DLD1 (cell line): Measurements from ENCODE around the gene KLHL2.
"Not testable (repeated sequence)": the region's sequence is repeated elsewhere in the genome, so short reads cannot be mapped to it uniquely, and the experiment has no call there.

Experiments used
- in situ Hi-C: cut with HindIII; loops from 2 replicates; pipeline ENCODE4 v1.10.0; 2017; ENCODE audit warnings: low sequenced_read_pairs

Gene KLHL2

DNA sequence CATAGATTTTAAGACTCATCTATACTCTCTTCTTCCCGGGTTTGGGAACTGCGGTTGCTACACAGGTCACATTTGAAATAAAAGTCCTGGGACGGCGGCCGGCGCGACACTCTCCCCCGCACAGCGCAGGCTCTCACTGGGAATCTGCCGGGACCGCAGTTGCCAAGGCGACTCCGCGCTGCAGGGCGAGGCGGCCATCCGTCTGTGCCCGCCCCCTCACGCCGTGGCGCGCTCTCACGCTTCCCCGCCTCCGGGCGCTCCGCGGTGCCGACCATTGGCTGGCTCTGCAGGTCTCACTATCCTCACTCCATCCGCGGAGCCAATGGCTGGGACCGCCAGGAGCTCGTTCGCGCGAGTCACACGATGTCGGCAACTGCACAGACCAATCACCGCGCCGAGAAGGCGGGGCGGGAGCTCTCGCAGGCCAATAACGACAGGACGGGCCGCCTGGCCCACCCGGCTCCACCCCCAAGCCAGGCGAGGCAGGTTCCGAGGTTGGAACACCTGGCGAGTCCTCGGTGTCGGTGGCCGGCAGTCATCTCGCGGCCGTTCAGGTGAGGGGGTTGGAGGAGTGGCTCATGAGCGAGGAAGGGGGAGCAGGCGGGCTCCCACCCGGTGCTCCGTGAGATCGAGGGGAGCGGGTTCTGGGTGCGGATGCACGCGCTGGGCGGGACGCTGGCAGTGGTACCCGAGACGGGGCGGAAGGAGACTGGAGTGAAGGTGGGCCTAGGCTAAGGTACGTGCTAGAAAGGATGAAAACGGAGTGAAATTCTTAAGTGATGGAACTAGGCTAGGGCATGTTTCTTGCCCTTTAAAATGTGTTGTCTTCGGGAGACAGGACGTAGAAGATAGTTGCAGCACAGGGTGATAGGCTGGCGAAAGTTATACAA, 120.1 kb downstream of the KLHL2 start, which contains the start of gene MSMO1:
TSS of gene MSMO1 (plus strand) at position 459 of the 890 bp plus-strand sequence. CDS start 5,702 bp downstream, outside the sequence.
- in situ Hi-C loops = no loop called here

DNA sequence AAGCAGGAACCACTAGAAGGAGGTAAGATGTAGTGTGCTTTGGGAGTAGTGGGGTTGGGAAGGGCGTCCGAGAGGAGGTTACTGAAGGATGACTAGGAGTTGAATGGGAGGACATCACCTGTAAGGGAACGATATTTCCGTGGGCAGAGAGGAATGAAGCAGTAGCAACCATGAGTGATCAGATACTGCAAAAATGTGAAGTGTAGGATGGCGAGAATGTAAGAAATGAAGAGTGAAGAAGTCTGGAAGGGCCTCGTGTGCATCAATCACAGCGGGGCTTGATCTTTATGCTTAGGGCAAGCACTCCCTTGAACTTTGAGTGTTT, 120.7 kb downstream of the KLHL2 start:
- in situ Hi-C loops = no loop called here

DNA sequence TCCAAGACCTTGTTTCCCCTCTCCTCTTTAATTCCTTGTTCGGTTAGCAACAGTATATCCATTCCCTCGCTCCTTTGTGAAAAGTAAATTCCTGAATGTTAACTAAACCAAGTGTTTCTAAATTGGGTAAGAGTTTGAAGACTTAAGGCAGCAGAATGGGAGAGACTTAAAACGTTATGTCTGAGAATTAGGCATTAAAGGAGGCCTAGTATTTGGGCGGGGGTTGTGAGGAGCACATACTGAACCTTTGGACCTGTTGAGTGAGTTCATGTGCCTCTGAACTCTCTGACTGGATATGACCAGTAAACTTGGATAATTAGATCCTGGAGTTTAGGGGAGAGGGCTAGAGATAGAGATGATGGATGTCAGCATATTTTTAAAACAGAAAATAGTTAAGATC, 121.3 kb downstream of the KLHL2 start:
- in situ Hi-C loops = no loop called here

DNA sequence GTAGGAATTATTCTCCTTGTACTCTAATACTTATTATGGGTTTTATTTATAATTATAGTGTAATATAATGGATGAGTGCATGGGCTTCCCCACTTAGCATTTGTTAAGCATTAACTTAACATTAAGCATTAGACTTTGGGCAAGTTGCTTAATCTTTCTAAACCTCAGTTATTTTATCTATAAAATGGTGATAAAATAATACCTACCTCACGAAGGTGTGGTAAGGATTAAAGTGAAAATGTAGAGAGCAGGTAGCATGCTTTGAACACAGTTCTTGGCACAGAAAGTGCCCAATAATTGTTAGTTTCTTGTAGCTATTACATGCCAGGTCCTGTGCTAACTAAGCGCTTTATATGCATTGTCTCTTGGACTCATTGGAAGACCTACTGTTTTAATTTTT, 122.7 kb downstream of the KLHL2 start:
- in situ Hi-C loops = no loop called here

DNA sequence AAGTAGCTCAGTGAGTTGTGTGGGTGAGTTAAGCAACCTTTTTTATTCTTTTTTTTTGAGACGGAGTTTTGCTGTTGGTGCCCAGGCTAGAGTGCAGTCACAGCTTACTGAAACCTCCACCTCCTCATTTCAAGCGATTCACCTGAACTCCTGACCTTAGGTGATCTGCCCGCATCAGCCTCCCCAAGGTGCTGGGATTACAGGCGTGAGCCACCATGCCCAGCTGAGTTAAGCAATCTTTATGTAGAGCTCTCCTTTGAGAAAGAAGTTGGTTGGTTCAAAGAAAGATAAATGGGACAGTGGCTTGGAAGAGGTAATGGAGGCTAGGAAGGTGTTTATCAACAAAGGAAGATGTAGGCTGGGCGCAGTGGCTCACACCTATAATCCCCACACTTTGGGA, 123.3 kb downstream of the KLHL2 start:
- in situ Hi-C loops = no loop called here

DNA sequence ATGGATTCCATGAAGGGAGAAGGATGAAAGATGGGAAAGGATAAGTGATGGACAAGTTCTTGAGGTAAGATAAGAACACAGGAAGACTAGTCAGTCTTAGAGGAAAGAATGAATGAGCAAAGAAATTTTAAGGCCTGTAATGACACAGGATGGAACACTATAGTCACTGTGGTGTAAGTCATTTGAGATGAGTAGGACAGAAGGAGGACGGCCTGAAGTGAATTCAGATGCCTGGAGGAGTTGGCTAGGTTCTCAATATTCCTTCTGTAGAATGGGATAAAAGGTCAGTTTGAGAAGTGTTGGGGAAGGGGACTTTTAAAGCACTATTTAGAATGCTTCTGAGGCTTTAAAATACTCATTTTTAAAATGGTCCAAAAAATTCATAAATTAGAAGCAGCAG, 124.0 kb downstream of the KLHL2 start:
- in situ Hi-C loops = no loop called here

DNA sequence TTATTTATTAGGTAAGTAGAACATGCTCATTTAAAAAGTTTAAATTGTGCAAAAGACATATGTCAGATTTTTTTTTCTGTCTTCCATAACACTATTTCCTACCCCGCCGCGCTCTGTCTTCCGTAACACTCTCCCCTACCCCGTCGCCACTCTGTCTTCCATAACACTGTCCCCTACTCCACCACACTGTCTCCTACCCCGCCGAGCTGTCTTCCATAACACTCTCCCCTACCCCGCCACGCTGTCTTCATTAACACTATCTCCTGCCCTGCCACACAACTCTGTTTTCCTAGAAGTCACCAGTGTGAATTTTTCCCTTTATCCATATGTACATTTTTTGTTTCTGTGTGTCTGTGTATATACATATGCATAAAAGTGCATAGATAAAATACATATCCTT, 124.5 kb downstream of the KLHL2 start:
- in situ Hi-C loops = no loop called here

DNA sequence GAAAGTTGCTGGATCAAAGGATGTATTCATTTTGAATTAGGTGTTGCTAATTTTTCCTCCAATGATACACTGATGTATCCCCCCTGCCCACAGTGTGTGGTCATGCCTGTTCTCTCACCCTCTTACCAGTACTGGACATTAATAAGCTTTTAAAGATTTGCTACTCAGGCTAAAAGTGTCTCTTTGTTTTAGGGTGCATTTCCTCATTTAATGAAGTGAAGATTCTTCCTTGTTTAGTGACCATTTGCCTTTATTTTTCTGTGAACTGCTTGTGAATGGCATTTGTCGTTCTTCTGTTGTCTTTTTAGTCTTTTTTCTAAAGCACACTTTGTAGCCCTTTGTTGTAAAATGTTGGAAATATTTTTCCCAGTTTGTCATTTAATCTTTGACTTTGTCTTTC, 125.1 kb downstream of the KLHL2 start:
- in situ Hi-C loops = no loop called here

DNA sequence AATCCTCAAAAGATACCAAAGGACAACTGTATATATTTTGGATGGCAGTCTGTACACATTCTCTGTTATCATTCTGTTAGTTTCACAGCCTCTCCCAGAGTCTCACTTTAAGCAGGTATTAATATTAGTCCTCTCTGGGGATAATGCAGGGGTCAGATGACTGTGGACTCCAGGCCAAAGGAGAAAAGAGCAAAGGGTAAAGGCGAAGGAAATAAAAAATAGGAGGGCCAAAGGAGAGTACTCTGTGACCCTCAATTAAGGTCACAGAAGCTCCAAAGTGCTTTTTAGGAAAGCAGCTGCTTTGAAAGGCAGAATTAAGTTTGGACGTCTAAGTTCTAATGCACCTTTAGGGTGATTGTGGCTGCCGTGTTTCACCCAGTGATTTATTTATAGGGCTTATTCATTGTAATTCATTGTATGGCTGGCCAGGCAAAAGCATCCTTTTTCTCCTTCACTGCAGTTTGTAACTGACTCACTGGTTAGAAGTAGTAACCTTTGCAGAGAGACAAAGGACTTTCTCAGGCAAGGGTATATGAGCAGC, 127.9 kb downstream of the KLHL2 start:
- in situ Hi-C loops = no loop called here

DNA sequence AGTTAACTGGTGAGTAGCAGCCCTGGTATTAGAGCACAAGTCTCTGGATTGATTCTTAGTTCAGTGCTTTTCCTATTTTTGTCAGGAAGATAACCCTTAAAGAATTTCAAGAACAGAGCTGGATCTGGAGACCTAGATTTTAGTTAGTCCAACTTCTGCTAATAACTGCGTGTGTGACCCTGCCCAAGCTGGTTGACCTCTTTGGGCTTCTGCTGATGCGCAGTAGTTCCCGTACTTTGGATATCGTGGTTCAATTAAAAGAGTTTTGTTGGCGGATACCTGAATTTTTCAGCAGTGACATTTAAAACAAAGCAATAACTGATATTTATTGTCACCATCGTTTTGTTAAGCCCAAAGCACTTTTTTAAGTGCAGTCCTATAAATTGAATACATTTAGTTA, 129.4 kb downstream of the KLHL2 start:
- in situ Hi-C loops = no loop called here

DNA sequence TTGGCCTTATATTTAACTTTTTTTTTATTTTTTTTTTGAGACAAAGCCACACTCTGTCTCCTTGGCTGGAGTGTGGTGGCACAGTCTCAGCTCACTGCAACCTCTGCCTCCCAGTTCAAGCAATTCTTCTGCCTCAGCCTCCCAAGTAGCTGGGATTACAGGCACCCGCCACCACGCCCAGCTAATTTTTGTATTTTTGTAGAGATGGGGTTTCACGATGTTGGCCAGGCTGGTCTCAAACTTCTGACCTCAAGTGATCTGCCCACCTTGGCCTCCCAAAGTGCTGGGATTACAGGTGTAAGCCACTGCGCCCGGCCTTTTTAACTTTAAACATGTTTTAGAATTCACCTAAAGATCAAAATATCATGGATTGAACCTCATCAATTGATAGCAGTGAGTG, 135.0 kb downstream of the KLHL2 start:
- in situ Hi-C loops = not testable (repeated sequence)

DNA sequence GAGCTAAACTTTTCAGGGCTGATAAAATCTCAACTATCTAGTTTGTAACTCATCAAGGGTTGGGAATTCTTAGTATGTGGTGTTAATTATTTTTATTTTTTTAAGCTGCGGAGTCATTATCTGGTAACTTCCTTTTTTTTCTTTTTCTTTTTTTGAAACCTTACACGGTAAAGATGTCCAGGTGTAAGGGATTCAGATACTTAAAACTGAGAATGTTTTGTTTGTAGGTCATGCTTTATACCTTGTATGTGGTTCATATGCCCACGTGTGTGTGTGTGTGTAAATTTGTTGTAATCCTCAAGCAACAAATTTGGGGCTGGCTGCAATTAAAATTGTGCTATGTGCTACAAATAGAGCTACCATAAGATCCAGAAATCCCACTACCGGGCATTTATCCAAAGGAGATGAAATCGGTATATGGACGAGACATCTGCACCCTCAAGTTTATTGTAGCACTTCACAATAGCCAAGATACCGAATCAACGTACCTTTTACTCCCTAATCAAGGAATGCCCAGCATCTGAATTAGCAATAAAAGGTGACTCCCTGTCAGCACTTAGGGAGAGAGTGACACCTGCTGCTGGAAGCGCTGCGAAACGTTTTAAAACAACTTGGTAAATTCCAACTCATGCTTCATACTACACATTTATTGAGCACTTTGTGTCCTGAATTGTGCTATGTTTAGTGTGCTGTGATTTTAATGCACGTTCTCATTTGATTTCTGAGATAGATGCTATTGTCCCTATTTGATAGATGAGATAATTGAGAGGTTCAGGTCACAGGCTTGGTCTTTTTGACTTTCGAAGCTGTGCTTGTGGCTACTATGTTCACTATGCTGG, 136.2 kb downstream of the KLHL2 start:
- in situ Hi-C loops = no loop called here

DNA sequence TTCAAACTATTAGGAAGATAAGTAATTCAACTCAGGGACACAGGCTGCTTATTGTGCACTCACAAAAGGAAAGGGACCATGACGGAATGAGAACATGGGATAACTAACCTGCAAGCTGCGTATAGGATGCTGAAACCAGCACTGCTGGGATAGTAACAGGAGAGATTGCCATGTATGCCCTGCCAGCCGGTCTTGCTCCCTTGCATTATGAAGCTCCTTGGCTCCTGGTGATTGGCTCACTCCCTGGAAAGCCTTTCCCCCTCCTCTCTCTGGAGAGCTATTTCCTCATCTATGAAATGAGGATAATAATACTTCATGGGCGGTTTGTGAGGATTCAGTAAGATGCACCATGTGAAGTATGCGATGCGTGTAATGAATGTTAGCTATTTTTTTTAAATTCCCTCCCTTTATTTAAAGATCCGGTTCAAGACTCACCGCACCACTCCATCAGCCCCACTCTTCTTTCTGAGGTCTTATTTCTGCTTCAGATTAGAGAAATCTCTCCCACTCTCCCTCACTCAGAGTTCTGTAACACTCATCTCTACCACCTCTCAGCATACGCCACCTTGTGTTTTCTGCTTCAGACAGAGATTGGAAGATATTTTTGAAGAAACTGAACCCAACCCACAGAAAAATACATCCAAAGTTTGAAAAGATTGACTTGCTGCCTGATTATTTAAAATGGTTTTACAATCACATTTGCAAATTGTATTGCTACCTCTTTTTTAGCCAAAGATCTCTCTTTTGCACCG, 138.5 kb downstream of the KLHL2 start:
- in situ Hi-C loops = no loop called here

DNA sequence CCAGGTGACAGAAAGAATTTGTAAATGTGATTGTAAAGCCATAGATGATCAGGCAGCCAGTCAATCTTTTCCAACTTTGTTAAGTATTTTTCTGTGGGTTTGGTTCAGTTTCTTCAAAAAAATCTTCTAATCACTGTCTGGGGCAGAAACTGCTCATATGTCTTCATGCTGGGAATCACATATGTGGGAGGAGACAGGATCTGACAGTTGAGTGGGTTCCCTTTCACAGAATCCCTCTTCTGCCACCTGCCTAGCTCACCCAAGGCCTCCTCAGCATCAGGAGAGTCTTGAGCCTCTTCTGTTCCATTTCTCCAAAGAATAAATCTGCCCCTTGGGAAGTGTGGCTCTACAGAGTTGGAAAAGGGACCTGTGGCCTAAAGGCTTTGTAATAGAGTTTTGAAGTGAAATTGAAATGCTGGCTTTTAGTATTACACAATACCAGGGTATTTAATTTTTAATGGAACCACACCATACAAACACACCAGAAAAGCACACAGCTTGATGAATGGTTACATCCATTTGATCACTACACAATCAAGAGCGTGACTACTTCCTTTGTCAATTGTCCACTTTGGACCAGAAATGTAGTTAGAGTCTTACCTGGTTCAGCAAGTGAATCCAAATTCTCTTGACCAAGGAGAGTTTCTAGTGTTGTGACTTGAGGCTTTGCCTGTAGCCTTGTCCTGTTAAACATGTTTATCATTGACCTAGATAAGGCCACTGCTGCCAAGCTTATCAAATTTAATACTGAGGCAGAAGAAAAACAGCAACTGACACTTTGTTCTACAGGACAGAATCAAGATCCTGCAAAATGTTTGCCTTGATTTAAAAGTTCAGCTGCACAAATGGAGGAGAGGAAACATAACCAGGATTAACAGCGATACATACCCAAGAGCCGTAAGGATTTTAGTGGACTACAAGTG, 140.5 kb downstream of the KLHL2 start:
- in situ Hi-C loops = no loop called here

DNA sequence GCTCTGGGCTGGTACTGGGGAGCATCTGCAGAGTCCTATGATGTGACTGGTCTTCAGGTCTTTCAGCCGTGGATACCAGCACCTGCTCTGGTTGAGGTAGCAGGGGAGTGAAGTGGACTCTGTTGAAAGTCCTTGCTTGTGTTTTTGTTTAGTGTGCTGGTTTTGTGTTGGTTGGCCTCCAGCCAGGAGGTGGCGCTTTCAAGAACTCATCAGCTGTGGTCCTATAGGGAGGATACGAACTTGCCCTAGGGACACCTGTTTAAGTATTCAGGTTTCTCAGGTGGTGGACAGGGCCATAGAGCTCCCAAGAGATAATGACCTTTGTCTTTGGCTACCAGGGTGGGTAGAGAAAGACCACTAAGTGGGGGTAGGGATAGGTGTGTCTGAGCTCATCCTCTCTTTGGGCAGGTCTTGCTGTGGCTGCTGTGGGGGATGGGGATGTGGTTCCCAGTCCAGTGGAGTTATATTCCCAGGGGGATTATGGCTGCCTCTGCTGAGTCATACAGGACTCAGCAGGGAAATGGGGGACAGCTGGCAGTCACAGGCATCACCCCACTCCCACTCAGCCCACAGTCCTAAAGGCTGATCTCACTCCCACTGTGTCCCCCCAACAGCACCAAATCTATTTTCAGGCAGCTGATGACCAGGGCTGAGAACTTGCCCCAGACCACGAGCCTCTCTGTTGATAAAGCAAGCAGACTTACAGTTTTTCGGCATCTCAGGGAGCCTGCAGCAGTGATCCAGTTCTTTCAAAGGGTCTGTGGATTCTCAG, 144.2 kb downstream of the KLHL2 start:
- in situ Hi-C loops = loop anchor here (10.0 kb wide), 1 partner anchor 113 kb away; no protein-coding TSS in a partner anchor

DNA sequence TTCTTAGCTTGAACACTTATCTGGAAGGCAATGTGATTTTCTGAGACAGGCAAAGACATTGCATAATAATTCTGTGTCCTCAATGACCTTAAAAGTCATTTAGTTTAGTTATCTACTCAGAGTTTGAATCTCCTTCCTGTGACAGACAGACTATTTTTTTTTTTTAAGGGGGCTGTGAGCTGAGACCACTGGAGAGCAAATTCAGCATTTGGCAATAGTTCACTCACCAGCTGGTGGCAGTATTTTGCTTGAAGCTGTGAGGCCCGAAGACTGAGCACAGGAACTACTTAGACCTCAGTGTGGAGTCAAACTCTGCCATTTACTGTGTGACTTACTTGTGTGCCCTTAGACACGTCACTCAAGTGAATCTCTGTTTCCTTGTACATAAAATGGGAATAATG, 148.5 kb downstream of the KLHL2 start:
- in situ Hi-C loops = loop anchor here (10.0 kb wide), 1 partner anchor 109 kb away; no protein-coding TSS in a partner anchor

DNA sequence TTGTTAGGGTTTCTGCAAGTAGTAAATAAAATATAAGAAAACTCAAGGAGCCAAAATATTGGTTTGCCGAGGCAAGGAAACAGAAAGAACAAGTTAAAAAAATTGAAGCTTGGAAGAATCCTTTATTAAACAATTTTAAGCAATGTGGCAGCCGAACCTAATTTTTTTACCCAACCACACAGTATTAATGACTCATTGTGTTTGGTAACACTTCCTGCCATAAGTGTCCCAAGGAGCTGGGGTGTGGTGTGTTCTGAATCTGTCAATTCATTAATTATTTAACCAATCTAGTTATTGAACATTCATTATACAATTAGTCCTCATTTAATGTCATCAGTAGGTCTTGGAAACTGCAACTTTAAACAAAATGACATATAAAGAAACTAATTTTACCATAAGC, 152.1 kb downstream of the KLHL2 start:
- in situ Hi-C loops = loop anchor here (10.0 kb wide), 1 partner anchor 105 kb away; no protein-coding TSS in a partner anchor

DNA sequence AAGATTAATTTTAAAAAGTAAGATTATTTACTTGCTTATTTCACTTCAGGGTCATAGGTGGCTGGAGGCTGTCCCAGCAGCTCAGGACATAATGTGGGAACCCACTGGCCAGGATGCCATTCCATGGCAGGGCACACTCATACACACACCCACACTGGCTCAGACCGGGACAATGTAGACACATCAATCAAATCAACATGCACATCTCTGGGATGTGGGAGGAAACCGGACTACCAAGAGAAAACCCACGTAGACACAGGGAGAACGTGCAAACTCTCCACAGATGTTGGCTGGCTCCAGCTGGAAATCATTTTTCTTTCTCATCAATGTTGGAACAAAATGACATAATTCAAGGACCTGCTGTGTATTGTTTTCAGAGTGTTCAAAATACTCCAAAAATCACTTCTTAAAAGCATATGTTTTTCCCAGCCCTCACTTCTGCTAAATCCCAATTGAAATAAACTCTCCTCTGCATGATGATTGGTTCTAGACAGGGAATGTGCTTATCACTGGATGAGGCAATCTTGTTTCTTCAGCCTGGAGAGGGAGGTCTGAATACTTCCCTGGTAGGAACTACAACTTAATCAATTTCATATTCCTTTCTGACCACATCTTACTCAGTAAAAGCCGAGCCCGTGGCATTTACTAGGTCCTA, 152.8 kb downstream of the KLHL2 start:
- in situ Hi-C loops = no loop called here
